Body of pancreas (tissue), 4 donors: ENCODE measurements around the gene AUTS2. TPM values are rescaled to one million over a fixed set of nuclear protein-coding genes. Genes with fewer than 3 reads are reported as not detected.

Experiments
- ATAC-seq: fragments of 150-250 bp; one replicate; pipeline ENCODE4 v1.9.1; 2016
- DNase-seq, 4 donors: peaks; one replicate each; pipeline ENCODE4 v3.0.0-alpha.2; 2019
- H3K27ac ChIP-seq, 4 donors: fragments of 200-600 bp; sonication (generic); 1 replicate in 3 of 4; 2 replicates in 1 of 4; pipeline versions ENCODE4 v1.5.1 to v1.6.1; 2016 to 2019; ENCODE audit warnings: mild to moderate bottlenecking in 1 of 4, mixed read lengths in 1 of 4, moderate library complexity in 1 of 4
- H3K27me3 ChIP-seq, 2 donors: fragments of 200-600 bp; sonication (generic); one replicate each; pipeline ENCODE4 v1.6.0; 2016; ENCODE audit warnings: mild to moderate bottlenecking in 1 of 2
- H3K36me3 ChIP-seq, 2 donors: fragments of 200-600 bp; sonication (generic); replicated peaks in 1 of 2; 2 replicates each; pipeline ENCODE4 v1.5.1; 2016; ENCODE audit warnings: low read depth in 2 of 2; ENCODE audit not compliant: insufficient read depth in 1 of 2
- H3K4me1 ChIP-seq: fragments of 200-600 bp; sonication (generic); one replicate; pipeline ENCODE4 v1.6.0; 2016
- H3K4me3 ChIP-seq, 2 donors: fragments of 200-600 bp; sonication (generic); 1 replicate in 1 of 2; 2 replicates in 1 of 2; pipeline ENCODE4 v1.5.1; 2016 to 2019
- H3K9me3 ChIP-seq, 3 donors: fragments of 200-600 bp; sonication (generic); 1 replicate in 2 of 3; 2 replicates in 1 of 3; pipeline ENCODE4 v1.5.1; 2016
- POLR2A ChIP-seq, 3 donors: fragments of 450-650 bp; IDR thresholded peaks; one replicate each; pipeline ENCODE4 v1.6.1; 2016; ENCODE audit warnings: antibody characterized with exemption in 3 of 3, mild to moderate bottlenecking in 2 of 3
- WGBS, 2 donors: methylation state at CpG; one replicate each; pipeline ENCODE4 v1.1.5; 2017; 5-methylcytosine and 5-hydroxymethylcytosine counted together
- intact Hi-C: fragments of 100-400 bp; cut with DNase I; formaldehyde crosslinking; loops from one replicate; pipeline ENCODE4 v1.15.1; 2023
- total RNA-seq, 2 donors: library from RNA; depleted of rRNA; stranded (reverse); fragments of >200 nt; gene quantifications; one replicate each; pipeline ENCODE4 v1.1.0, GENCODE V29; 2016
- TF ChIP-seq, protein P1 (sequence below), 7 experiments: fragments of 450-650 bp in 4 of 7; fragments of 200-600 bp in 3 of 7; sonication (generic) in 3 of 7; IDR thresholded peaks; one replicate each; pipeline ENCODE4 v1.5.1; 2016 to 2019; ENCODE audit warnings: antibody characterized with exemption in 7 of 7

AUTS2 gene
- total RNA-seq, 2 donors from 2014 or later, result 11.7 to 18.5 TPM

GRCh38 chr7:70495033-70495376 lies 896.7 kb downstream of the AUTS2 start:
- H3K4me1 ChIP-seq, result peaks cover 20% of the 10 kb centered on the region
- ATAC-seq, result no peak
- intact Hi-C loops, result no loop called here

DNA sequence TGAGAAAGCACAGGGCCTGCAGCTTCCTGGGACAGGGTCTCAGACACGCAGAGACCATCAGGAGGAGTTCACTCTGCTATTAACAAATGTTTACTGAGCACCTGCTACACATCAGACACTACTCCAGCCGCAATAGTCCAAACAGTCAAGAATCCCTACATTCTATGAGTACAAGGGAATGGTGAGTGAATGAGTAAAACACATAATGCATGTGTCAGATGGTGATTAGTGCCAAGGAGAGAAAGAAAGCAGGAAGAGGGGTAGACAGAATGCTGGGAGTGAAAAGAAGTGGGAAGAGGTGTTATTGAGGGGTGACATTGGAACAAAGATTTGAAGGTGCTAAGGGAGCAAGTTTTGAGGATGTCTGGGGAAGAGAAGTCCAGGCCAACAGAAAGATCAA lies 899.5 kb downstream of the AUTS2 start:
- Histone ChIP-seq H3K27ac (no peak overlapping the region), H3K4me1 (peaks cover 20% of the 10 kb centered on the region), H3K36me3 (no peaks in the 10 kb centered on the region), H3K27me3 (no peaks in the 10 kb centered on the region), H3K4me3 (no peak overlapping the region), H3K9me3 (no peaks in the 10 kb centered on the region)
- ATAC-seq (no peak), DNase-seq (no peak)
- WGBS, 2 donors, result 73 to 83% methylated on average over 2 of the region's 2 CpGs
- TF ChIP-seq, protein P1, sequence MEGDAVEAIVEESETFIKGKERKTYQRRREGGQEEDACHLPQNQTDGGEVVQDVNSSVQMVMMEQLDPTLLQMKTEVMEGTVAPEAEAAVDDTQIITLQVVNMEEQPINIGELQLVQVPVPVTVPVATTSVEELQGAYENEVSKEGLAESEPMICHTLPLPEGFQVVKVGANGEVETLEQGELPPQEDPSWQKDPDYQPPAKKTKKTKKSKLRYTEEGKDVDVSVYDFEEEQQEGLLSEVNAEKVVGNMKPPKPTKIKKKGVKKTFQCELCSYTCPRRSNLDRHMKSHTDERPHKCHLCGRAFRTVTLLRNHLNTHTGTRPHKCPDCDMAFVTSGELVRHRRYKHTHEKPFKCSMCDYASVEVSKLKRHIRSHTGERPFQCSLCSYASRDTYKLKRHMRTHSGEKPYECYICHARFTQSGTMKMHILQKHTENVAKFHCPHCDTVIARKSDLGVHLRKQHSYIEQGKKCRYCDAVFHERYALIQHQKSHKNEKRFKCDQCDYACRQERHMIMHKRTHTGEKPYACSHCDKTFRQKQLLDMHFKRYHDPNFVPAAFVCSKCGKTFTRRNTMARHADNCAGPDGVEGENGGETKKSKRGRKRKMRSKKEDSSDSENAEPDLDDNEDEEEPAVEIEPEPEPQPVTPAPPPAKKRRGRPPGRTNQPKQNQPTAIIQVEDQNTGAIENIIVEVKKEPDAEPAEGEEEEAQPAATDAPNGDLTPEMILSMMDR (IDR thresholded peaks at IDR 0.05), result no peak
- no peak for TF ChIP-seq POLR2A (IDR thresholded peaks at IDR 0.05)
- intact Hi-C loops, result no loop called here

More at GRCh38 chr7:70495033-70495376, 896.7 kb downstream of the AUTS2 start:
- Histone ChIP-seq H3K27me3 (no peaks in the 10 kb centered on the region), H3K27ac (no peak overlapping the region), H3K9me3 (no peaks in the 10 kb centered on the region), H3K4me3 (no peak overlapping the region), H3K36me3 (no peaks in the 10 kb centered on the region)
- no peak for TF ChIP-seq POLR2A (IDR thresholded peaks at IDR 0.05)
- TF ChIP-seq, protein P1 (IDR thresholded peaks at IDR 0.05), result no peak
- 66% methylated on average over 3 of the region's 3 CpGs for WGBS, 2 donors
- no peak for DNase-seq

GRCh38 chr7:70498232-70498992 lies 900.1 kb downstream of the AUTS2 start:
- no peak overlapping the region for H3K27ac ChIP-seq
- peaks cover 20% of the 10 kb centered on the region for H3K4me1 ChIP-seq
- no peaks in the 10 kb centered on the region for H3K27me3 ChIP-seq
- intact Hi-C loops, result no loop called here
- no peaks in the 10 kb centered on the region for H3K36me3 ChIP-seq
- no peaks in the 10 kb centered on the region for H3K9me3 ChIP-seq
- 61 to 66% methylated on average over 5 of the region's 5 CpGs for WGBS, 2 donors
- TF ChIP-seq POLR2A (IDR thresholded peaks at IDR 0.05), result no peak
- TF ChIP-seq, protein P1 (IDR thresholded peaks at IDR 0.05), result no peak
- DNase-seq (no peak), ATAC-seq (no peak)
- no peak overlapping the region for H3K4me3 ChIP-seq

DNA sequence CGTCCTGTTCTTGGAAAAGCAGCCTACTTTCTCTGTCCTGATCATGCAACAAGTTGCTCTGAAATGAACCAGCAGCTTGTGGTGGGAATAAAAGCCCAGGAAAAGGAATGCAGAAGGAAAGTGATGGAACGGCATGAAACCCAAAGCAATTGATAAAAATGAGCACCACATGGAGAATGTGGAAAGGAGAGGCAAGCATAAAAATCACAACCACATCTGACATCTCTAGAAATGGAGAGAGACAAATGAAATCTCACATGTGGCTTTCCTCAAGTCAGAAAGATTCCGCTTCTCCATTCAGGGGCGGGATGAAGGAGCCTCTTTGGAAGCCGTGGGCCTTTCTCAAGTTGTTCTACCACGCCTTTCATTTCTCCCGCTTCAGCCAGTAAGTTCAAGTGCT lies 902.0 kb downstream of the AUTS2 start:
- ATAC-seq, result no peak
- intact Hi-C loops, result no loop called here
- WGBS, 2 donors, result 86 to 87% methylated on average over 7 of the region's 7 CpGs
- Histone ChIP-seq H3K4me1 (peaks cover 13% of the 10 kb centered on the region), H3K27me3 (no peaks in the 10 kb centered on the region), H3K4me3 (no peak overlapping the region), H3K27ac (no peak overlapping the region), H3K36me3 (no peaks in the 10 kb centered on the region), H3K9me3 (no peaks in the 10 kb centered on the region)
- no peak for TF ChIP-seq POLR2A (IDR thresholded peaks at IDR 0.05)
- TF ChIP-seq, protein P1 (IDR thresholded peaks at IDR 0.05), result no peak
- no peak for DNase-seq
